MCF 10A (cell line): ENCODE results near the gene RIPOR3. TPM values are rescaled to one million over a fixed set of nuclear protein-coding genes. Genes with fewer than 3 reads are reported as not detected.

Experiments used
- BruUV-seq: library from RNA; stranded (reverse); fragments of 400-500 nt; replicated peaks from 2 replicates; lab custom pipeline; 2021; lab: Mats Ljungman, UMichigan
- CTCF ChIA-PET: fragments of 300-600 bp; sonication (Branson Sonifier 250); formaldehyde crosslinking; extraction: SDS; loops from one replicate; lab custom pipeline; 2021; ENCODE audit warnings: antibody characterized with exemption, inconsistent platforms; lab: Yijun Ruan, JAX
- POLR2A ChIA-PET: fragments of 300-600, 350-650 bp; sonication (Branson Sonifier 250); formaldehyde crosslinking; extraction: SDS; loops from one replicate; lab custom pipeline; 2020; ENCODE audit warnings: antibody characterized with exemption, inconsistent platforms; lab: Yijun Ruan, JAX
- DNase-seq: peaks from one replicate; pipeline ENCODE4 v3.0.0-alpha.2; 2018; ENCODE audit not compliant: unreplicated experiment
- H3K27ac Mint-ChIP-seq: one replicate; pipeline ENCODE4 v1.8.0; 2022; ENCODE audit warnings: mild to moderate bottlenecking, low read depth, mixed read lengths; ENCODE audit not compliant: unreplicated experiment
- H3K27me3 Mint-ChIP-seq: one replicate; pipeline ENCODE4 v1.8.0; 2022; ENCODE audit warnings: mixed read lengths; ENCODE audit not compliant: insufficient read depth, unreplicated experiment
- H3K36me3 Mint-ChIP-seq: one replicate; pipeline ENCODE4 v1.8.0; 2022; ENCODE audit warnings: mild to moderate bottlenecking, moderate library complexity, mixed read lengths; ENCODE audit not compliant: insufficient read depth, unreplicated experiment
- H3K4me1 Mint-ChIP-seq: one replicate; pipeline ENCODE4 v1.8.0; 2022; ENCODE audit warnings: mixed read lengths; ENCODE audit not compliant: insufficient read depth, unreplicated experiment
- H3K4me3 Mint-ChIP-seq: one replicate; pipeline ENCODE4 v1.8.0; 2022; ENCODE audit warnings: mild to moderate bottlenecking, moderate library complexity, mixed read lengths; ENCODE audit not compliant: unreplicated experiment
- H3K9me3 Mint-ChIP-seq: one replicate; pipeline ENCODE4 v1.8.0; 2022; ENCODE audit warnings: mixed read lengths; ENCODE audit not compliant: unreplicated experiment
- intact Hi-C: fragments of 100-400 bp; cut with micrococcal nuclease; formaldehyde crosslinking; loops from 2 replicates; pipeline ENCODE4 v1.14.1; 2022
- total RNA-seq: library from RNA; stranded (reverse); gene quantifications from 2 replicates; pipeline ENCODE4 v1.2.3, GENCODE V29; 2022
- TF ChIP-seq, protein P1 (sequence below): fragments of 200-600 bp; IDR thresholded peaks from one replicate; pipeline ENCODE4 v1.8.0; 2022; ENCODE audit warnings: antibody characterized with exemption, mild to moderate bottlenecking; ENCODE audit not compliant: unreplicated experiment

The RIPOR3 gene
- total RNA-seq, 1 experiment from 2014 or later: not detected

DNA sequence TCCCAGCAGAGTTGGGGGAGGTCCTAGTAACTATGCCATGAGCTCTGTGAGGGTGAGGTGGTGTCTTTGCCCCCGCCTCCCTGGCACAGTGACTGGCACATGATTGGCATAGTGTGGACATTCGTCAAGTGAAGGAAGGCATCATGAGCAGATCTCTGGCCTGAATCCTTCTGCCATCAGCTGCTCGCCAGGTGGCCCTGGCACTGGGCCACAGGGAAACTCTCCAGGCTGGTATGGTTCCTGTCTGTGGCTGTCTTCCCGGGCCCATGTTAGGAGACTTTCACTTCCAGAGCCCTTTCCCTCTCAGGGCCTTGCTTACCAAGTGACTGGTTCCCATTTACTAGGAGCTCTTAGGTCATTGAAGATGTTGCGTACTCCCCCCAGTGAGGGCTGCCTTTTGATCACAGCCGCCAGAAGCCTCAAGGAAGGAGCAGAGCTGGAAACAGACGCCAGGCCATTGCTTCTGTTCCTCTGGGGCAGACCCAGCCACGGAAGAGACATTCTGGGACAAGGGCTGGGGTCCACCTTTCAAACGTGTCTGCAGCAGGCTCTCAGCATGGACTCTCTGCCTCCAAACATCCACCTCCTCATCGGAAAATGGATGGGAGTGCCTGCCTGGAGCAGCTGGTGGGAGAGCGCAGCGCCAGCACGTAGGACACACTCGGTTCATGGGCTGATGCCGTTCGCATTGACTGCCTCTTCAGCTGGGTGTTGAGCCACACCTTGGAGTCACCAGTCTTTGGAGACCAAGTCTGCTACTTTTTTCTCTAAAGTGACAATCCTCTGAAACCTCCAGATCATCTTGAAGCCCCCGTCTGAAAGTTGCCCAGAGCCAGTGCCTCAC lies 113.9 kb downstream of the RIPOR3 start:
- Mint-ChIP-seq H3K27me3 (no peaks in the 10 kb centered on the region), H3K9me3 (no peaks in the 10 kb centered on the region), H3K4me3 (no peak overlapping the region), H3K27ac (peak overlapping the region; percentile 59), H3K36me3 (peaks cover 90% of the 10 kb centered on the region), H3K4me1 (peaks cover 11% of the 10 kb centered on the region)
- DNase-seq: no peak
- no TSS peak for BruUV-seq
- CTCF ChIA-PET: interaction anchor here (0.7 to 6.0 kb wide), 16 partner anchors 8 to 394 kb away, joined by 3 to 40 read pairs (median 7); partner anchors contain the start of gene PTPN1
- POLR2A ChIA-PET: interaction anchor here (0.6 to 5.7 kb wide), 5 partner anchors 10 to 263 kb away, joined by 3 to 33 read pairs (median 3); partner anchors contain the start of gene PTPN1
- TF ChIP-seq, protein P1, sequence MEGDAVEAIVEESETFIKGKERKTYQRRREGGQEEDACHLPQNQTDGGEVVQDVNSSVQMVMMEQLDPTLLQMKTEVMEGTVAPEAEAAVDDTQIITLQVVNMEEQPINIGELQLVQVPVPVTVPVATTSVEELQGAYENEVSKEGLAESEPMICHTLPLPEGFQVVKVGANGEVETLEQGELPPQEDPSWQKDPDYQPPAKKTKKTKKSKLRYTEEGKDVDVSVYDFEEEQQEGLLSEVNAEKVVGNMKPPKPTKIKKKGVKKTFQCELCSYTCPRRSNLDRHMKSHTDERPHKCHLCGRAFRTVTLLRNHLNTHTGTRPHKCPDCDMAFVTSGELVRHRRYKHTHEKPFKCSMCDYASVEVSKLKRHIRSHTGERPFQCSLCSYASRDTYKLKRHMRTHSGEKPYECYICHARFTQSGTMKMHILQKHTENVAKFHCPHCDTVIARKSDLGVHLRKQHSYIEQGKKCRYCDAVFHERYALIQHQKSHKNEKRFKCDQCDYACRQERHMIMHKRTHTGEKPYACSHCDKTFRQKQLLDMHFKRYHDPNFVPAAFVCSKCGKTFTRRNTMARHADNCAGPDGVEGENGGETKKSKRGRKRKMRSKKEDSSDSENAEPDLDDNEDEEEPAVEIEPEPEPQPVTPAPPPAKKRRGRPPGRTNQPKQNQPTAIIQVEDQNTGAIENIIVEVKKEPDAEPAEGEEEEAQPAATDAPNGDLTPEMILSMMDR: no peak
- intact Hi-C loops: no loop called here

DNA sequence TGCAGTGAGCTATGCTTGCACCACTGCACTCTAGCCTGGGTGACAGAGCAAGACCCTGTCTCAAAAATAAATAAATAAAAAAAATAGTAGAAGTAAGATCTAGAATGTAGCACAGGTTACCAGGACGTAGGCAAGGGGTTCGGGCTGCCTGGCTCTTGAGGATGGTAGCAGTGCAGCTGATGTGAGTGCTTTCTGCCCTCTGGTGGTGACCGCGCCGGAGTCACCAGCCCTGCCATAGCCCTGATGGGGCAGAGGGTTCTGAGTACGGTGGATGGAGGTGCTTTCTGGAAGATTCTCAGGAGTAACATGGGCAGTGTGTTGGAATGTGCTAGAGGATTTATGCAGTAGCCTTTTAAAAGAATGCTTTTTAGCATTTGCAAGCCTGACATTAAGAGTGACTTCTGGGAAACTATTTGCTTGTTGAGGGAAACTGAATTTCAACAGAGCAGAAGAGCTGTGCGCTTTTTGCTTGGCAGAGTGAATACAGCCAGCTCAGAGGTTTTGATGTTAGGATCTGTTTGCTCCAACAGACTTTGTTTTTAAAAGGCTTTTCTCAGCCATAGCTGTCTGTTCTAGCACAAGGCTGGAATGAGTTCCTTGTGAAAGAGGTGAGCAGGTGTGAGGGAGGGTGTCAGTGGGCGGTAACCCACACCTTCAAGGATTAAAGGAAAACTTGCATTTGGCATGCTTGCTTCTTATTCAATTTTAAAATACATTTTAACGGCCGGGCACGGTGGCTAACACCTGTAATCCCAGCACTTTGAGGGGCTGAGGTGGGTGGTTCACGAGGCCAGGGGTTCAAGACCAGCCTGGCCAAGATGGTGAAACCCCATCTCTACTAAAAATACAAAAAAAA lies 115.2 kb downstream of the RIPOR3 start:
- Mint-ChIP-seq H3K36me3 (peaks cover 87% of the 10 kb centered on the region), H3K4me3 (no peak overlapping the region), H3K9me3 (no peaks in the 10 kb centered on the region), H3K27me3 (no peaks in the 10 kb centered on the region), H3K4me1 (peaks cover 21% of the 10 kb centered on the region), H3K27ac (no peak overlapping the region)
- TF ChIP-seq, protein P1: peak; percentile 56
- DNase-seq: peak; percentile 63
- no TSS peak for BruUV-seq
- POLR2A ChIA-PET: interaction anchor here (0.6 to 5.7 kb wide), 11 partner anchors 11 to 390 kb away, joined by 3 to 33 read pairs (median 4); partner anchors contain the start of gene PTPN1
- intact Hi-C loops: loop anchor here (1.0 kb wide), 2 partner anchors 92 to 390 kb away; no protein-coding TSS in a partner anchor
- CTCF ChIA-PET: interaction anchor here (0.6 to 6.0 kb wide), 32 partner anchors 9 to 390 kb away, joined by 3 to 40 read pairs (median 4); partner anchors contain the start of gene PTPN1

- Mint-ChIP-seq H3K36me3 (peaks cover 78% of the 10 kb centered on the region), H3K4me3 (no peak overlapping the region), H3K9me3 (no peaks in the 10 kb centered on the region), H3K4me1 (peaks cover 21% of the 10 kb centered on the region), H3K27me3 (no peaks in the 10 kb centered on the region), H3K27ac (peak overlapping the region; percentile 76)
- CTCF ChIA-PET: interaction anchor here (0.6 to 6.0 kb wide), 13 partner anchors 12 to 424 kb away, joined by 3 to 40 read pairs (median 9); partner anchors contain the start of gene PTPN1
- no peak for DNase-seq
- intact Hi-C loops: no loop called here
- POLR2A ChIA-PET: interaction anchor here (0.6 to 5.7 kb wide), 9 partner anchors 11 to 153 kb away, joined by 3 to 33 read pairs (median 4); partner anchors contain the start of gene PTPN1
- BruUV-seq: no TSS peak
- TF ChIP-seq, protein P1: no peak
Measured at GRCh38 chr20:50574586-50574985, 116.8 kb downstream of the RIPOR3 start.
